Colonic mucosa (tissue), 4 donors: ENCODE results near the gene EMID1. TPM values are rescaled to one million over a fixed set of nuclear protein-coding genes. Genes with fewer than 3 reads are reported as not detected.

Source experiments
- DNase-seq: peaks from one replicate; pipeline ENCODE4 v3.0.0-alpha.2; 2020
- H3K27ac ChIP-seq: fragments of 200-600 bp; one replicate; pipeline ENCODE4 v1.8.0; 2021
- H3K27me3 ChIP-seq: fragments of 200-600 bp; one replicate; pipeline ENCODE4 v1.8.0; 2021
- H3K36me3 ChIP-seq: fragments of 200-600 bp; one replicate; pipeline ENCODE4 v1.8.0; 2021
- H3K4me1 ChIP-seq: fragments of 200-600 bp; one replicate; pipeline ENCODE4 v1.8.0; 2021; ENCODE audit warnings: mild to moderate bottlenecking
- H3K4me3 ChIP-seq: fragments of 200-600 bp; one replicate; pipeline ENCODE4 v1.8.0; 2021
- H3K9ac ChIP-seq, 2 donors: one replicate each; pipeline ENCODE4 v1.7.0; 2013; ENCODE audit warnings: control low read depth in 2 of 2, low read depth in 2 of 2, low read length in 2 of 2
- H3K9me3 ChIP-seq: fragments of 200-600 bp; one replicate; pipeline ENCODE4 v1.8.0; 2021
- CTCF ChIP-seq: fragments of 200-600 bp; IDR thresholded peaks from one replicate; pipeline ENCODE4 v1.8.0; 2022; ENCODE audit warnings: antibody characterized with exemption, mild to moderate bottlenecking
- intact Hi-C: fragments of 100-400 bp; cut with DNase I; formaldehyde crosslinking; loops from one replicate; pipeline ENCODE4 v1.14.1; 2022
- total RNA-seq, 2 donors: library from RNA; stranded (reverse); fragmentation: NEBNext Ultra II Directional in 1 of 2; extraction: Animal tissue kit (Norgen Biotek cat#: 25700) in 1 of 2; gene quantifications; one replicate each; pipeline ENCODE4 v1.2.1, GENCODE V29; 2021
- donor health status: healthy.
- donor health status: DM: no; HTN: no; CAD: no.
- donor health status: DM: no; HTN: no; CAD: no.

The EMID1 gene
- total RNA-seq, 2 donors from 2014 or later: 4.4 TPM

- H3K4me1 ChIP-seq: peaks cover 37% of the 10 kb centered on the region
- H3K36me3 ChIP-seq: no peaks in the 10 kb centered on the region
- peak overlapping the region; percentile 6 for H3K27ac ChIP-seq
- intact Hi-C loops: no loop called here
- TF ChIP-seq CTCF: no peak
- peak overlapping the region; percentile 35 to 62 for H3K9ac ChIP-seq
- no peak for DNase-seq
- H3K9me3 ChIP-seq: no peaks in the 10 kb centered on the region
- no peak overlapping the region for H3K4me3 ChIP-seq
- H3K27me3 ChIP-seq: no peaks in the 10 kb centered on the region
These were observed 103.1 kb downstream of the EMID1 start for GRCh38 chr22:29308791-29309262.

Other genes starting within 250 kb of the EMID1 start
- under 1 TPM in 1 of 2 donors, not detected in 1; 0.32 TPM for gene C22orf31, start 144.1 kb upstream of the EMID1 start, total RNA-seq
- 10 to 100 TPM; 20.2 to 20.7 TPM for gene KREMEN1, start 132.9 kb upstream of the EMID1 start, total RNA-seq
- gene RHBDD3, start 62.1 kb downstream of the EMID1 start, total RNA-seq: 10 to 100 TPM; 15.4 to 32.0 TPM
- 100 to 1,000 TPM; 145 to 236 TPM for gene EWSR1, start 62.4 kb downstream of the EMID1 start, total RNA-seq
- 10 to 100 TPM; 16.6 to 41.1 TPM for gene GAS2L1, start 100.8 kb downstream of the EMID1 start, total RNA-seq
- 1 to 10 TPM in 1 of 2 donors, under 1 TPM in 1; 0.42 to 1.3 TPM for gene RASL10A, start 109.8 kb downstream of the EMID1 start, total RNA-seq
- gene AP1B1, start 182.7 kb downstream of the EMID1 start, total RNA-seq: 100 to 1,000 TPM in 1 of 2 donors, 10 to 100 TPM in 1; 90.4 to 120 TPM
- not detected for gene RFPL1, start 232.7 kb downstream of the EMID1 start, total RNA-seq